Activated B cell treated with CpG ODN at 0.5 μM for 24 hours (primary cell): ENCODE measurements around the gene RTF1. TPM values are rescaled to one million over a fixed set of nuclear protein-coding genes. Genes with fewer than 3 reads are reported as not detected.

Experiments used
- ATAC-seq: fragments of 200-7000 bp; cut with Tn5 transposase; one replicate; pipeline ENCODE4 v1.10.0; 2021; ENCODE audit warnings: low read depth, mild to moderate bottlenecking, moderate library complexity
- CTCF ChIA-PET: fragments of 350-600 bp; sonication (Branson Sonifier 250); formaldehyde crosslinking; loops from one replicate; lab custom pipeline; 2021; ENCODE audit warnings: antibody characterized with exemption; lab: Charles Lee
- POLR2A ChIA-PET: fragments of 350-600 bp; sonication (Branson Sonifier 250); formaldehyde crosslinking; loops from one replicate; lab custom pipeline; 2021; ENCODE audit warnings: antibody characterized with exemption; lab: Charles Lee
- DNase-seq: peaks from one replicate; pipeline ENCODE4 v3.0.0; 2022
- H3K27ac Mint-ChIP-seq: one replicate; pipeline ENCODE4 v1.8.0; 2020; ENCODE audit warnings: mixed read lengths
- H3K27me3 Mint-ChIP-seq: one replicate; pipeline ENCODE4 v1.8.0; 2021; ENCODE audit warnings: mixed read lengths
- H3K36me3 Mint-ChIP-seq: one replicate; pipeline ENCODE4 v1.8.0; 2021; ENCODE audit warnings: low read depth, mixed read lengths
- H3K4me1 Mint-ChIP-seq: one replicate; pipeline ENCODE4 v1.8.0; 2021; ENCODE audit warnings: mixed read lengths
- H3K4me3 Mint-ChIP-seq: one replicate; pipeline ENCODE4 v1.8.0; 2020; ENCODE audit warnings: mild to moderate bottlenecking, mixed read lengths
- H3K9me3 Mint-ChIP-seq: one replicate; pipeline ENCODE4 v1.8.0; 2020; ENCODE audit warnings: mixed read lengths
- intact Hi-C: fragments of 100-400 bp; cut with micrococcal nuclease; formaldehyde crosslinking; loops from one replicate; pipeline ENCODE4 v1.15.1; 2024
- total RNA-seq: library from RNA; stranded (reverse); gene quantifications from 2 replicates; pipeline ENCODE4 v1.2.3, GENCODE V29; 2022
- TF ChIP-seq, protein P1 (sequence below): fragments of 200-600 bp; IDR thresholded peaks from one replicate; pipeline ENCODE4 v1.8.0; 2022; ENCODE audit warnings: antibody characterized with exemption, mild to moderate bottlenecking

The RTF1 gene
- total RNA-seq, 1 donor from 2014 or later = 37.2 TPM

DNA sequence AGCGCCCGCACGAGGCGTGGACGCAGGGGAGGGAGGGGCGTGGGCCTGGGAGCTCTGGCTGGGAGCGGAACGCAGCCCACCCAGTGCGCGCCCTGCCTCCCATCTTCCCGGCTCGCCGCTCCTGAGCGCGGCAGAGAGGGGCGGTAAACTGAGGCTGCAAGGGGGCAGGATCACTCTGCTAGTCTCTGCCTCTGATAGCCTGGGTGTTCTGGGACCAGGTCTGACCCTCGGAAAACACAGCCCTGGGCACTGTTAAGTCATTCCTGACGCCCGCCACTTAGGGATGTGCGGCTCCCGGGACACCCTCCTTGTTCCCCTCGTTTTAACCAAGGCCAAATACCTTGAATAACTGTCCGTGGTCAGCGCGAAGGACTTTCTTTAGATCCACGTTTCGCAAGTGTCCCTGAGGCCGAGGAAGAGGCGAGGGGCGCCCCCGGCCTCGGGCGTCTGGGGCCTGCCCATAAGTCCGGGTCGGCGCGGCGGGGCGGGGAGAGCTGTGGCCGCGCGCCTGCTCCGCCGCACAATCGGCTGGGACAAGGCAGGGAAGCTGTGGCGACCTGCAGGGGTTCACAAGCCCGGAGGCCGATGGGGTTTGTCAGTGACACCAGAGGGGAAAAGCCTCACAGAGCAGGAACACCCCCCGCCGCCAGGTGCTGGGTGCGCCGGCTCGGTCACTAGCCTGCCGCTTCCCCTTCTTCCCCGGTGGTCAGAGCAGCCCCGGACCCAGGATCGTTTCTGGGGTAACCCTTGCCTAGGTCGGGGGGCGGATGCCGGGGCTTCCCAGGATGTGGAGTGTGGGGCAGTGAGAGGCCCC, 78.2 kb downstream of the RTF1 start:
- Mint-ChIP-seq H3K4me3 (peak overlapping the region; percentile 70), H3K27ac (no peak overlapping the region), H3K36me3 (no peaks in the 10 kb centered on the region), H3K27me3 (peaks cover 43% of the 10 kb centered on the region), H3K9me3 (no peaks in the 10 kb centered on the region), H3K4me1 (peaks cover 22% of the 10 kb centered on the region)
- ChIA-PET POLR2A (interaction anchor here (0.9 to 1.2 kb wide), 2 partner anchors 18 to 49 kb away, joined by 3 to 6 read pairs; partner anchors contain the start of genes LTK and RPAP1), CTCF (no interaction called here)
- ATAC-seq (no peak), DNase-seq (peak; percentile 54)
- TF ChIP-seq, protein P1, sequence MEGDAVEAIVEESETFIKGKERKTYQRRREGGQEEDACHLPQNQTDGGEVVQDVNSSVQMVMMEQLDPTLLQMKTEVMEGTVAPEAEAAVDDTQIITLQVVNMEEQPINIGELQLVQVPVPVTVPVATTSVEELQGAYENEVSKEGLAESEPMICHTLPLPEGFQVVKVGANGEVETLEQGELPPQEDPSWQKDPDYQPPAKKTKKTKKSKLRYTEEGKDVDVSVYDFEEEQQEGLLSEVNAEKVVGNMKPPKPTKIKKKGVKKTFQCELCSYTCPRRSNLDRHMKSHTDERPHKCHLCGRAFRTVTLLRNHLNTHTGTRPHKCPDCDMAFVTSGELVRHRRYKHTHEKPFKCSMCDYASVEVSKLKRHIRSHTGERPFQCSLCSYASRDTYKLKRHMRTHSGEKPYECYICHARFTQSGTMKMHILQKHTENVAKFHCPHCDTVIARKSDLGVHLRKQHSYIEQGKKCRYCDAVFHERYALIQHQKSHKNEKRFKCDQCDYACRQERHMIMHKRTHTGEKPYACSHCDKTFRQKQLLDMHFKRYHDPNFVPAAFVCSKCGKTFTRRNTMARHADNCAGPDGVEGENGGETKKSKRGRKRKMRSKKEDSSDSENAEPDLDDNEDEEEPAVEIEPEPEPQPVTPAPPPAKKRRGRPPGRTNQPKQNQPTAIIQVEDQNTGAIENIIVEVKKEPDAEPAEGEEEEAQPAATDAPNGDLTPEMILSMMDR = no peak
- intact Hi-C loops = loop anchor here (5.0 kb wide), 2 partner anchors 47 to 477 kb away; partner anchors contain the start of genes EHD4 and RPAP1

DNA sequence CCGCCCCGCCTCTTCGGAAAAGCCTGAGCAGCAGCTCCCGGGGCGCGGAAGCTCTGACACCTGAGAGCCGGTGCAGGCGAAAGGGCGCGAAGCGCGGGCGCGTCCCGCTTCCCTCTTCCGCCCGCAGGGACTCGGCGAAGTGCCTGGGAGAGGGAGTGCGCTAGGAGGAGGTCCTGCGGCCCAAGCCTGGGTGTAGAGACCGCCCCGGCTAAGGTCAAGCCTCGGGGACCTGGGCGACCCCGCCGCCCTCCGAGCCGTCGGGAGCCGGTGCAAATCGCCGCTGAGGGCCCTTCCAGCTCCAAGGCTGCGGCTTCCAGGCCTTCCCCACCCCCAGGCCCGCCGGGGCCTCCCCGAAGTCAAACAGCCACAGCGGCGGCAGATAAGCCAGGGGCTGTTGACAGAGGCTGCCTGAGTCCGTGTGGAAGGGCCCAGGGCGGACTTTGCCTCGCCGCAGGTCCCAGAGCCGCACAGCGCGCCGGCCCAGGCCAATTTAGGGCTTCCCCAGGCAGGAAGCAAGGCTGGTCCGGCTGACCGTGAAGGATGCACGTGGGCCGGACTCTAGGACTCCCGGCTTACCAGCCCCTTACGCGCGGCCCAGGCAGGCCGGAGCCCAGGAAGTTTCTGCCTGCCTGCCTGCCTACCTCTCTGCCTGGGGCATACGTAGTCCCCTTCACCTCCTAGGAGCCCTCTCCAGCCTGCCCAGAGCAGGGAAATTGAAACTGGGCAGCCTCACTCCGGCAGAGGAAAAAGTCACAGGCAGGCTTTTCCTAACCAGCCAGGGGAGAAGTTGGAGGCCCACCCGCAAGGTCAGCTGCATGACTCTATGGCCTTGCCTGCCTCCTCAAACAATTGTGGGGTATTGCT, 79.1 kb downstream of the RTF1 start:
- POLR2A ChIA-PET = interaction anchor here (0.9 to 1.2 kb wide), 2 partner anchors 18 to 48 kb away, joined by 3 to 6 read pairs; partner anchors contain the start of genes LTK and RPAP1
- CTCF ChIA-PET = no interaction called here
- H3K4me3 Mint-ChIP-seq = peak overlapping the region; percentile 70
- no peaks in the 10 kb centered on the region for H3K9me3 Mint-ChIP-seq
- TF ChIP-seq, protein P1 = no peak
- DNase-seq = no peak
- no peak overlapping the region for H3K27ac Mint-ChIP-seq
- peaks cover 27% of the 10 kb centered on the region for H3K4me1 Mint-ChIP-seq
- intact Hi-C loops = loop anchor here (5.0 kb wide), 1 partner anchor 46 kb away; the partner anchor contains the start of gene RPAP1
- H3K36me3 Mint-ChIP-seq = no peaks in the 10 kb centered on the region
- H3K27me3 Mint-ChIP-seq = peaks cover 43% of the 10 kb centered on the region
- no peak for ATAC-seq

DNA sequence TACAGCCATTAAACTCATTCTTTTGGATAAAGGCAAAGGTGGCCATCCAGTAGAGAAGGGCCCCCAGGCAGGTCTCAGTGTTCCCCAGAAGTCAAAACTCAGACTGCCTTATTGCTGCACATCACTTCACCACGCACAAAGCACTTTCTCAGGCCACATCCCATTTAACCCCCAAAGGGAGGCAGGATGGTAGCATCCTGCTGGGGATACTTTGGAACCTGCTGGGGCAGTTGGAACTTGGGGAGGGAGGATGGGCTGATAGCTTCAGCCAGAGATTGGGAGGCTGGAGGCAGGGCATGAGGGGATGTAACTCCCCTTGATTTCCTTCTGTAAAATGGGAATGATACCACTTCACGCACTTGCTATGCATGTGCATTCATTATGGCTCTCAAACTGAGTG, 81.8 kb downstream of the RTF1 start:
- ATAC-seq = no peak
- Mint-ChIP-seq H3K27ac (peak overlapping the region; percentile 60), H3K36me3 (no peaks in the 10 kb centered on the region), H3K4me1 (peaks cover 42% of the 10 kb centered on the region), H3K9me3 (no peaks in the 10 kb centered on the region), H3K27me3 (peaks cover 31% of the 10 kb centered on the region), H3K4me3 (no peak overlapping the region)
- POLR2A ChIA-PET = no interaction called here
- TF ChIP-seq, protein P1 = no peak
- CTCF ChIA-PET = no interaction called here
- intact Hi-C loops = loop anchor here (5.0 kb wide), 1 partner anchor 44 kb away; the partner anchor contains the start of gene RPAP1
- DNase-seq = no peak

DNA sequence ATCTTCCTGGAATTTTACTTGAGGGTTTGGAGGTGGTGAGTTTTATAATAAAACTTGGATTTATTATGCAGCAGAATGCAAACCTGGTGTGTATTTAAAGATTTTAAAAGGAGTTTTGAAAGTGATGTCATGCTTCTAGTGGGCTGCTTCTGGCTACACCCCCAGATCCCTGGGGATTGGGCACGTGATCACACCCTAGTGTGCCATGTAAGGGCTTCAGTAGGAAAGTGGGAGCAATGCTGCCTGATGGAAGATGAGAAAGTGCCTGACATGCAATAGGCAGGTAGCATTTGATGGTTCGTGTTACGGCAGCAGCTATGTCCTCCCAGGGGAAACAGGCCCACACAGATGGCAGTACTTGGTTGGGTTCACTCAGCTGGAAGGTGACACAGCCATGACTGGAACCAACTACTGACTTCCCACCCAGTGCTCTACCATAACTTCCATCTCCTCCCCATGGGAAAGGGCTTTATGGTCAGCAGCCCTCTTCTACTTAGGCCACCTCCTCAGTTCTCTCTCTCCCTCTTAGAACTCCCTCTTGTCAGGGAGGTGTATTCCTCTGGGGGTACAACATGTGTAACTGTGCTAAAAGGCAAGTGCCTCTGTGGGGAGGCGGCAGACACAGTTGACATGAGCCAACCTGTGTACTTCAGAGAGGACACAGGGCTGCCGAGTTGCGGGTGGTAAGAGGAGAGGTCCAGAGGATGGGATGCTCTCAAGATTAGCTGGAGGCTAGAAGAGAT, 82.4 kb downstream of the RTF1 start:
- intact Hi-C loops = loop anchor here (5.0 kb wide), 1 partner anchor 43 kb away; the partner anchor contains the start of gene RPAP1
- Mint-ChIP-seq H3K4me3 (no peak overlapping the region), H3K9me3 (no peaks in the 10 kb centered on the region), H3K36me3 (no peaks in the 10 kb centered on the region), H3K4me1 (peaks cover 41% of the 10 kb centered on the region), H3K27me3 (peaks cover 31% of the 10 kb centered on the region), H3K27ac (no peak overlapping the region)
- ChIA-PET CTCF (no interaction called here), POLR2A (no interaction called here)
- TF ChIP-seq, protein P1 = no peak
- DNase-seq (no peak), ATAC-seq (no peak)
